ENCODE measurements around the gene AOPEP. TPM values are rescaled to one million over a fixed set of nuclear protein-coding genes. Genes with fewer than 3 reads are reported as not detected.

The AOPEP gene
- total and polyA plus RNA-seq, 9 of the 15 experiments (the other 6 are each of a cell fraction or from before 2014, with no cell fraction given): 4.5 to 19.3 (median 13.5) TPM

- 63% methylated on average over 3 of the region's 3 CpGs for WGBS (ENCODE audit: insufficient coverage, low coverage, missing lambda C conversion rate)
- H3K9me1 ChIP-seq (ENCODE audit: control insufficient read depth, insufficient read depth, low read length): no peaks in the 10 kb centered on the region
- CTCF ChIA-PET (ENCODE audit: low intra/inter-chr PET ratio): no interaction called here
- H3K79me2 ChIP-seq (ENCODE audit: control insufficient read depth, insufficient read depth, low read length): no peaks in the 10 kb centered on the region
- no peak for DNase-seq (ENCODE audit: extremely low read depth in 1 of 4, low spot score in 3 of 4)
- ATAC-seq: no peak
- in situ Hi-C loops (cut with MboI) (no loop called here), intact Hi-C loops (cut with micrococcal nuclease) (no loop called here)
- peaks cover 4 to 14% of the 10 kb centered on the region in 2 experiments; a peak in 4 of 5 replicates for H3K4me1 ChIP-seq (replicated peaks in 1 of 2; ENCODE audit: control insufficient read depth in 2 of 2, insufficient read depth in 2 of 2, low read length in 2 of 2)
- no peaks in the 10 kb centered on the region for H3K27me3 ChIP-seq (ENCODE audit: control insufficient read depth in 2 of 2, insufficient read depth in 2 of 2, low read length in 2 of 2)
- BruUV-seq (replicated peaks): no TSS peak
- no peaks in the 10 kb centered on the region for H3K9me3 ChIP-seq (replicated peaks; ENCODE audit: control insufficient read depth, insufficient read depth, low read depth, low read length)
- no peaks in the 10 kb centered on the region for H4K20me1 ChIP-seq (replicated peaks; ENCODE audit: control insufficient read depth, insufficient read depth, low read length)
- no peak overlapping the region for H3K4me2 ChIP-seq (ENCODE audit: insufficient read depth, low read length)
- H2AFZ ChIP-seq (ENCODE audit: low read depth, low read length): no peak overlapping the region
- TF ChIP-seq PKNOX1 (IDR thresholded peaks at IDR 0.05) (0 out of 2 replicates have a peak, but pooled peaks have one; percentile 24), TSC22D4 (tag; IDR thresholded peaks at IDR 0.05) (no peak), CTBP1 (IDR thresholded peaks at IDR 0.05; ENCODE audit: borderline replicate concordance) (no peak)
- H3K27ac ChIP-seq (ENCODE audit: extremely low read depth, low read depth, low read length): no peak overlapping the region
- POLR2A ChIA-PET: interaction anchor here (1.3 kb wide), 1 partner anchor 12 kb away, joined by 3 read pairs; no protein-coding TSS in a partner anchor
- no peak overlapping the region for H3K4me3 ChIP-seq
- H3K9ac ChIP-seq (ENCODE audit: insufficient read depth in 1 of 2, low read depth in 2 of 2, low read length in 2 of 2): no peak overlapping the region
- no peak for FAIRE-seq
- H3K36me3 ChIP-seq (ENCODE audit: control insufficient read depth, insufficient read depth, low read length): no peaks in the 10 kb centered on the region
Observed at GRCh38 chr9:94881940-94882339, 155.4 kb downstream of the AOPEP start.

- no peaks in the 10 kb centered on the region for H3K79me2 ChIP-seq (ENCODE audit: control insufficient read depth, insufficient read depth, low read length)
- H3K27ac ChIP-seq (ENCODE audit: extremely low read depth, low read depth, low read length): no peak overlapping the region
- no peak overlapping the region for H2AFZ ChIP-seq (ENCODE audit: low read depth, low read length)
- ChIA-PET POLR2A (interaction anchor here (1.4 kb wide), 1 partner anchor 10 kb away, joined by 4 read pairs; no protein-coding TSS in a partner anchor), CTCF (ENCODE audit: low intra/inter-chr PET ratio) (no interaction called here)
- no peaks in the 10 kb centered on the region for H3K9me1 ChIP-seq (ENCODE audit: control insufficient read depth, insufficient read depth, low read length)
- DNase-seq (ENCODE audit: extremely low read depth in 1 of 4, low spot score in 3 of 4) (no peak), FAIRE-seq (peak; percentile 23), ATAC-seq (no peak)
- no peaks in the 10 kb centered on the region for H3K36me3 ChIP-seq (ENCODE audit: control insufficient read depth, insufficient read depth, low read length)
- no peaks in the 10 kb centered on the region for H3K9me3 ChIP-seq (replicated peaks; ENCODE audit: control insufficient read depth, insufficient read depth, low read depth, low read length)
- H3K4me1 ChIP-seq (replicated peaks in 1 of 2; ENCODE audit: control insufficient read depth in 2 of 2, insufficient read depth in 2 of 2, low read length in 2 of 2): peaks cover 4 to 14% of the 10 kb centered on the region in 2 experiments; a peak in 4 of 5 replicates
- intact Hi-C loops (cut with micrococcal nuclease): no loop called here
- H3K4me3 ChIP-seq: no peak overlapping the region
- H3K27me3 ChIP-seq (ENCODE audit: control insufficient read depth in 2 of 2, insufficient read depth in 2 of 2, low read length in 2 of 2): no peaks in the 10 kb centered on the region
- no peak overlapping the region for H3K9ac ChIP-seq (ENCODE audit: insufficient read depth in 1 of 2, low read depth in 2 of 2, low read length in 2 of 2)
- H4K20me1 ChIP-seq (replicated peaks; ENCODE audit: control insufficient read depth, insufficient read depth, low read length): no peaks in the 10 kb centered on the region
- WGBS (ENCODE audit: insufficient coverage, low coverage, missing lambda C conversion rate): 68% methylated on average over 4 of the region's 4 CpGs
- BruUV-seq (replicated peaks): no TSS peak
- in situ Hi-C loops (cut with MboI): no loop called here
- no peak overlapping the region for H3K4me2 ChIP-seq (ENCODE audit: insufficient read depth, low read length)
- TF ChIP-seq TFE3 (CRISPR knock-in tag; IDR thresholded peaks at IDR 0.05) (no peak), SMAD4 (CRISPR knock-in tag; conservative IDR thresholded peaks at IDR 0.05) (no peak), ZNF79 (CRISPR knock-in tag; IDR thresholded peaks at IDR 0.05; ENCODE audit: low read depth) (no peak), GATAD2B (IDR thresholded peaks at IDR 0.05; ENCODE audit: borderline replicate concordance) (no peak), FOSL1 (tag; conservative IDR thresholded peaks at IDR 0.05) (no peak), FOXA3 (CRISPR knock-in tag; conservative IDR thresholded peaks at IDR 0.05 in 1 of 2, IDR thresholded peaks at IDR 0.05 in 1 of 2) (no peak)
Observed at GRCh38 chr9:94882966-94883641, 156.6 kb downstream of the AOPEP start.

All from K562 (cell line).